Subcutaneous abdominal adipose tissue (tissue), 5 donors: ENCODE results near the gene NHS.

Source experiments
- H3K27ac ChIP-seq: one replicate; pipeline ENCODE4 v1.7.0; 2013; ENCODE audit warnings: low read depth, mild to moderate bottlenecking, inconsistent platforms, low read length, moderate library complexity
- H3K27me3 ChIP-seq, 5 donors: one replicate each; pipeline ENCODE4 v1.7.0; 2013; ENCODE audit warnings: low read length in 5 of 5, inconsistent platforms in 1 of 5; ENCODE audit not compliant: control insufficient read depth in 5 of 5, insufficient read depth in 4 of 5
- H3K36me3 ChIP-seq, 5 donors: one replicate each; pipeline ENCODE4 v1.7.0; 2013; ENCODE audit warnings: low read length in 5 of 5; ENCODE audit not compliant: control insufficient read depth in 5 of 5, insufficient read depth in 5 of 5
- H3K4me1 ChIP-seq, 5 donors: one replicate each; pipeline ENCODE4 v1.7.0; 2013; ENCODE audit warnings: low read length in 5 of 5, mild to moderate bottlenecking in 3 of 5, moderate library complexity in 1 of 5; ENCODE audit not compliant: control insufficient read depth in 5 of 5, insufficient read depth in 5 of 5
- H3K4me3 ChIP-seq, 5 donors: one replicate each; pipeline ENCODE4 v1.7.0; 2013; ENCODE audit warnings: low read length in 5 of 5, low read depth in 1 of 5
- H3K9ac ChIP-seq, 5 donors: one replicate each; pipeline ENCODE4 v1.7.0; 2013; ENCODE audit warnings: low read length in 5 of 5, mild to moderate bottlenecking in 4 of 5, moderate library complexity in 3 of 5
- H3K9me3 ChIP-seq, 5 donors: one replicate each; pipeline ENCODE4 v1.7.0; 2013; ENCODE audit warnings: low read length in 5 of 5; ENCODE audit not compliant: control insufficient read depth in 5 of 5
- donor health status: healthy.
- donor health status: healthy.
- donor health status: healthy.
- donor health status: healthy.
- donor health status: healthy.

NHS gene

GRCh38 chrX:17579026-17579425, 204.0 kb downstream of the NHS start:
- no peak overlapping the region for H3K4me3 ChIP-seq
- H3K36me3 ChIP-seq, result no peaks in the 10 kb centered on the region
- H3K27me3 ChIP-seq, result peaks cover 0 to 12% (median 6%) of the 10 kb centered on the region in 5 donors
- H3K9ac ChIP-seq, result no peak overlapping the region
- no peak overlapping the region for H3K27ac ChIP-seq
- H3K4me1 ChIP-seq, result peaks cover 0 to 14% (median 10%) of the 10 kb centered on the region in 5 donors
- no peaks in the 10 kb centered on the region for H3K9me3 ChIP-seq

GRCh38 chrX:17580539-17581152, 205.6 kb downstream of the NHS start:
- H3K27ac ChIP-seq, result no peak overlapping the region

GRCh38 chrX:17581641-17582040, 206.6 kb downstream of the NHS start:
- Histone ChIP-seq H3K4me3 (no peak overlapping the region), H3K27ac (no peak overlapping the region), H3K4me1 (peaks cover 0 to 14% (median 10%) of the 10 kb centered on the region in 5 donors)

More at GRCh38 chrX:17580539-17581152, 205.6 kb downstream of the NHS start:
- Histone ChIP-seq H3K4me3 (no peak overlapping the region), H3K9ac (no peak overlapping the region), H3K9me3 (no peaks in the 10 kb centered on the region), H3K27me3 (peaks cover 0 to 9% (median 3%) of the 10 kb centered on the region in 5 donors), H3K4me1 (peaks cover 0 to 14% (median 10%) of the 10 kb centered on the region in 5 donors), H3K36me3 (no peaks in the 10 kb centered on the region)

GRCh38 chrX:17584248-17584681, 209.3 kb downstream of the NHS start:
- H3K9me3 ChIP-seq, result no peaks in the 10 kb centered on the region
- no peak overlapping the region for H3K4me3 ChIP-seq
- H3K4me1 ChIP-seq, result peaks cover 0 to 14% (median 10%) of the 10 kb centered on the region in 5 donors
- H3K9ac ChIP-seq, result no peak overlapping the region
- H3K36me3 ChIP-seq, result no peaks in the 10 kb centered on the region
- H3K27ac ChIP-seq, result no peak overlapping the region
- peaks cover 0 to 4% (median 3%) of the 10 kb centered on the region in 5 donors for H3K27me3 ChIP-seq

More at GRCh38 chrX:17581641-17582040, 206.6 kb downstream of the NHS start:
- Histone ChIP-seq H3K27me3 (peaks cover 0 to 7% (median 3%) of the 10 kb centered on the region in 5 donors), H3K9ac (no peak overlapping the region), H3K9me3 (no peaks in the 10 kb centered on the region), H3K36me3 (no peaks in the 10 kb centered on the region)

- peaks cover 0 to 14% (median 10%) of the 10 kb centered on the region in 5 donors for H3K4me1 ChIP-seq
- no peaks in the 10 kb centered on the region for H3K9me3 ChIP-seq
- H3K9ac ChIP-seq, result no peak overlapping the region
- H3K36me3 ChIP-seq, result no peaks in the 10 kb centered on the region
- no peak overlapping the region for H3K27ac ChIP-seq
- peaks cover 0 to 4% (median 0%) of the 10 kb centered on the region in 5 donors for H3K27me3 ChIP-seq
- H3K4me3 ChIP-seq, result no peak overlapping the region
These were observed 210.0 kb downstream of the NHS start for GRCh38 chrX:17585006-17585405.

- H3K27me3 ChIP-seq, result peaks cover 0 to 2% (median 0%) of the 10 kb centered on the region in 5 donors
- H3K4me3 ChIP-seq, result no peak overlapping the region
- H3K9me3 ChIP-seq, result no peaks in the 10 kb centered on the region
- H3K36me3 ChIP-seq, result no peaks in the 10 kb centered on the region
- H3K4me1 ChIP-seq, result peaks cover 0 to 10% (median 2%) of the 10 kb centered on the region in 5 donors
- H3K9ac ChIP-seq, result no peak overlapping the region
- H3K27ac ChIP-seq, result no peak overlapping the region
These were observed 212.4 kb downstream of the NHS start for GRCh38 chrX:17587366-17587765.

GRCh38 chrX:17588303-17588702, 213.3 kb downstream of the NHS start:
- no peak overlapping the region for H3K4me3 ChIP-seq
- no peaks in the 10 kb centered on the region for H3K9me3 ChIP-seq
- H3K36me3 ChIP-seq, result no peaks in the 10 kb centered on the region
- H3K4me1 ChIP-seq, result peaks cover 0 to 10% (median 2%) of the 10 kb centered on the region in 5 donors
- peaks cover 0 to under 1% (median 0%) of the 10 kb centered on the region in 5 donors for H3K27me3 ChIP-seq
- no peak overlapping the region for H3K9ac ChIP-seq
- H3K27ac ChIP-seq, result no peak overlapping the region

- peaks cover 0 to 5% (median 4%) of the 10 kb centered on the region in 5 donors for H3K27me3 ChIP-seq
- no peaks in the 10 kb centered on the region for H3K36me3 ChIP-seq
- H3K4me1 ChIP-seq, result peaks cover 0 to 10% (median 2%) of the 10 kb centered on the region in 5 donors
- peak overlapping the region in 1 of 5 donors; percentile 30 for H3K4me3 ChIP-seq
- peaks cover 0 to 2% (median 0%) of the 10 kb centered on the region in 5 donors for H3K9me3 ChIP-seq
- H3K9ac ChIP-seq, result no peak overlapping the region
- H3K27ac ChIP-seq, result peak overlapping the region; percentile 2
These were observed 216.1 kb downstream of the NHS start for GRCh38 chrX:17590892-17591740.

GRCh38 chrX:17591741-17592110, 216.7 kb downstream of the NHS start:
- H3K9me3 ChIP-seq, result peaks cover 0 to 2% (median 0%) of the 10 kb centered on the region in 5 donors
- peak overlapping the region; percentile 2 for H3K27ac ChIP-seq
- no peaks in the 10 kb centered on the region for H3K36me3 ChIP-seq
- no peak overlapping the region for H3K9ac ChIP-seq
- H3K4me1 ChIP-seq, result peaks cover 0 to 15% (median 2%) of the 10 kb centered on the region in 5 donors
- peaks cover 0 to 5% (median 4%) of the 10 kb centered on the region in 5 donors for H3K27me3 ChIP-seq
- no peak overlapping the region for H3K4me3 ChIP-seq

- H3K4me1 ChIP-seq, result peaks cover 0 to 16% (median 2%) of the 10 kb centered on the region in 5 donors
- H3K9ac ChIP-seq, result no peak overlapping the region
- H3K27ac ChIP-seq, result peak overlapping the region; percentile 2
- H3K9me3 ChIP-seq, result peaks cover 0 to 2% (median 0%) of the 10 kb centered on the region in 5 donors
- H3K4me3 ChIP-seq, result no peak overlapping the region
- H3K27me3 ChIP-seq, result peaks cover 0 to 5% (median 4%) of the 10 kb centered on the region in 5 donors
- H3K36me3 ChIP-seq, result no peaks in the 10 kb centered on the region
These were observed 217.1 kb downstream of the NHS start for GRCh38 chrX:17592117-17592516.
